PC-9 (cell line): ENCODE data around the gene TMBIM6. TPM values are rescaled to one million over a fixed set of nuclear protein-coding genes. Genes with fewer than 3 reads are reported as not detected.

Experiments used
- BruUV-seq: library from RNA; stranded (reverse); fragments of 400-500 nt; replicated peaks from 2 replicates; lab custom pipeline; 2021; lab: Mats Ljungman, UMichigan
- CTCF ChIA-PET: fragments of 300-600 bp; sonication (Branson Sonifier 250); formaldehyde crosslinking; loops from one replicate; lab custom pipeline; 2022; ENCODE audit warnings: antibody characterized with exemption; lab: Charles Lee
- POLR2A ChIA-PET: fragments of 300-600 bp; sonication (Branson Sonifier 250); formaldehyde crosslinking; loops from one replicate; lab custom pipeline; 2022; ENCODE audit warnings: antibody characterized with exemption; ENCODE audit not compliant: unreplicated experiment; lab: Charles Lee
- DNase-seq, 2 experiments: peaks; one replicate each; pipeline versions ENCODE4 v3.0.0 to v3.0.0-alpha.2; 2015 to 2022; ENCODE audit warnings: mixed read lengths in 1 of 2
- H2AFZ ChIP-seq: fragments of 200-600 bp; sonication (generic); 2 replicates; pipeline ENCODE4 v1.8.1; 2017; ENCODE audit warnings: antibody characterized with exemption
- H3F3A ChIP-seq: fragments of 200-600 bp; sonication (generic); 2 replicates; pipeline ENCODE4 v1.8.1; 2017; ENCODE audit warnings: antibody characterized with exemption, mild to moderate bottlenecking, low read depth; ENCODE audit not compliant: insufficient read depth
- H3K27ac ChIP-seq: fragments of 200-600 bp; sonication (generic); 2 replicates; pipeline ENCODE4 v1.6.1; 2016; ENCODE audit warnings: mixed run types
- H3K27me3 ChIP-seq: fragments of 200-600 bp; sonication (generic); 2 replicates; pipeline ENCODE4 v1.6.1; 2016; ENCODE audit warnings: low read depth, mixed run types; ENCODE audit not compliant: insufficient read depth
- H3K36me3 ChIP-seq: fragments of 200-600 bp; sonication (generic); 2 replicates; pipeline ENCODE4 v1.6.1; 2016; ENCODE audit warnings: low read depth, mixed run types
- H3K4me1 ChIP-seq: fragments of 200-600 bp; sonication (generic); replicated peaks from 2 replicates; pipeline ENCODE4 v1.6.1; 2016; ENCODE audit warnings: mixed run types; ENCODE audit not compliant: insufficient read depth
- H3K4me2 ChIP-seq: fragments of 200-600 bp; sonication (generic); 2 replicates; pipeline ENCODE4 v1.6.1; 2017; ENCODE audit warnings: mixed run types
- H3K4me3 ChIP-seq: fragments of 200-600 bp; sonication (generic); 2 replicates; pipeline ENCODE4 v1.6.1; 2016; ENCODE audit warnings: mixed run types
- H3K79me2 ChIP-seq: fragments of 200-600 bp; sonication (generic); 2 replicates; pipeline ENCODE4 v1.6.1; 2017; ENCODE audit warnings: low read depth, mixed run types
- H3K9me2 ChIP-seq: fragments of 200-600 bp; sonication (generic); 2 replicates; pipeline ENCODE4 v1.8.1; 2017; ENCODE audit warnings: mild to moderate bottlenecking; ENCODE audit not compliant: insufficient read depth
- H3K9me3 ChIP-seq: fragments of 200-600 bp; sonication (generic); 2 replicates; pipeline ENCODE4 v1.8.1; 2016; ENCODE audit warnings: low read depth; ENCODE audit not compliant: insufficient read depth
- H4K20me1 ChIP-seq: fragments of 200-600 bp; sonication (generic); 2 replicates; pipeline ENCODE4 v1.8.1; 2017; ENCODE audit not compliant: insufficient read depth
- CTCF ChIP-seq: fragments of 200-600 bp; sonication (generic); conservative IDR thresholded peaks from 2 replicates; pipeline ENCODE4 v1.6.1; 2017; ENCODE audit warnings: mixed run types, antibody characterized with exemption, mild to moderate bottlenecking, moderate library complexity
- EZH2 ChIP-seq: fragments of 200-600 bp; sonication (generic); IDR thresholded peaks from 2 replicates; pipeline ENCODE4 v1.8.0; 2017; ENCODE audit warnings: antibody characterized with exemption, low read depth
- intact Hi-C: fragments of 100-400 bp; cut with micrococcal nuclease; formaldehyde crosslinking; loops from one replicate; pipeline ENCODE4 v1.10.0; 2022; ENCODE audit not compliant: unreplicated experiment
- total RNA-seq: library from RNA; stranded (reverse); gene quantifications from 2 replicates; pipeline ENCODE4 v1.2.3, GENCODE V29; 2021

The TMBIM6 gene
- total RNA-seq, 1 experiment from 2014 or later = 690 TPM

- Histone ChIP-seq H2AFZ (no peak overlapping the region), H3K4me1 (no peaks in the 10 kb centered on the region), H3K4me3 (no peak overlapping the region), H4K20me1 (peaks cover 5% of the 10 kb centered on the region; the same call in 1 of the 2 replicates), H3K9me3 (no peaks in the 10 kb centered on the region), H3K79me2 (no peaks in the 10 kb centered on the region), H3F3A (no peaks in the 10 kb centered on the region), H3K27ac (no peak overlapping the region), H3K9me2 (no peaks in the 10 kb centered on the region), H3K36me3 (no peaks in the 10 kb centered on the region), H3K27me3 (no peaks in the 10 kb centered on the region), H3K4me2 (no peak overlapping the region)
- BruUV-seq = no TSS peak
- POLR2A ChIA-PET = interaction anchor here (0.6 kb wide), 1 partner anchor 64 kb away, joined by 4 read pairs; the partner anchor contains the start of gene TMBIM6
- intact Hi-C loops = no loop called here
- no peak for DNase-seq
- TF ChIP-seq CTCF (no peak), EZH2 (no peak)
- CTCF ChIA-PET = no interaction called here
These were observed 64.1 kb downstream of the TMBIM6 start for GRCh38 chr12:49805409-49805808.

- ChIA-PET CTCF (no interaction called here), POLR2A (no interaction called here)
- Histone ChIP-seq H3K27me3 (no peaks in the 10 kb centered on the region), H3K27ac (no peak overlapping the region), H3K9me2 (no peaks in the 10 kb centered on the region), H3K4me2 (no peak overlapping the region), H3K36me3 (no peaks in the 10 kb centered on the region), H3K9me3 (no peaks in the 10 kb centered on the region), H4K20me1 (peaks cover 5% of the 10 kb centered on the region; the same call in 1 of the 2 replicates), H2AFZ (no peak overlapping the region), H3K79me2 (no peaks in the 10 kb centered on the region), H3K4me3 (no peak overlapping the region), H3K4me1 (no peaks in the 10 kb centered on the region), H3F3A (no peaks in the 10 kb centered on the region)
- intact Hi-C loops = no loop called here
- BruUV-seq = no TSS peak
- TF ChIP-seq EZH2 (no peak), CTCF (no peak)
- no peak for DNase-seq
These were observed 65.0 kb downstream of the TMBIM6 start for GRCh38 chr12:49806321-49806813.

- no peak overlapping the region for H3K27ac ChIP-seq
- H3K4me2 ChIP-seq = no peak overlapping the region
- POLR2A ChIA-PET = no interaction called here
- H3K9me2 ChIP-seq = no peaks in the 10 kb centered on the region
- no peaks in the 10 kb centered on the region for H3K27me3 ChIP-seq
- H3K4me3 ChIP-seq = no peak overlapping the region
- DNase-seq = no peak
- no peaks in the 10 kb centered on the region for H3K9me3 ChIP-seq
- H3K4me1 ChIP-seq = no peaks in the 10 kb centered on the region
- no peaks in the 10 kb centered on the region for H3F3A ChIP-seq
- CTCF ChIA-PET = no interaction called here
- intact Hi-C loops = no loop called here
- no peaks in the 10 kb centered on the region for H3K79me2 ChIP-seq
- H2AFZ ChIP-seq = no peak overlapping the region
- TF ChIP-seq CTCF (no peak), EZH2 (no peak)
- no TSS peak for BruUV-seq
- H4K20me1 ChIP-seq = peaks cover 5% of the 10 kb centered on the region; the same call in 1 of the 2 replicates
- H3K36me3 ChIP-seq = no peaks in the 10 kb centered on the region
These were observed 65.5 kb downstream of the TMBIM6 start for GRCh38 chr12:49806877-49807276.
